ENCODE results near the gene NMNAT1. TPM values are rescaled to one million over a fixed set of nuclear protein-coding genes. Genes with fewer than 3 reads are reported as not detected.

The NMNAT1 gene
- total RNA-seq (2022; extraction: Qiagen RNA extraction; ENCODE audit: low read depth) = 1.7 to 2.8 TPM (median 2.6 TPM) in 5 replicates

DNA sequence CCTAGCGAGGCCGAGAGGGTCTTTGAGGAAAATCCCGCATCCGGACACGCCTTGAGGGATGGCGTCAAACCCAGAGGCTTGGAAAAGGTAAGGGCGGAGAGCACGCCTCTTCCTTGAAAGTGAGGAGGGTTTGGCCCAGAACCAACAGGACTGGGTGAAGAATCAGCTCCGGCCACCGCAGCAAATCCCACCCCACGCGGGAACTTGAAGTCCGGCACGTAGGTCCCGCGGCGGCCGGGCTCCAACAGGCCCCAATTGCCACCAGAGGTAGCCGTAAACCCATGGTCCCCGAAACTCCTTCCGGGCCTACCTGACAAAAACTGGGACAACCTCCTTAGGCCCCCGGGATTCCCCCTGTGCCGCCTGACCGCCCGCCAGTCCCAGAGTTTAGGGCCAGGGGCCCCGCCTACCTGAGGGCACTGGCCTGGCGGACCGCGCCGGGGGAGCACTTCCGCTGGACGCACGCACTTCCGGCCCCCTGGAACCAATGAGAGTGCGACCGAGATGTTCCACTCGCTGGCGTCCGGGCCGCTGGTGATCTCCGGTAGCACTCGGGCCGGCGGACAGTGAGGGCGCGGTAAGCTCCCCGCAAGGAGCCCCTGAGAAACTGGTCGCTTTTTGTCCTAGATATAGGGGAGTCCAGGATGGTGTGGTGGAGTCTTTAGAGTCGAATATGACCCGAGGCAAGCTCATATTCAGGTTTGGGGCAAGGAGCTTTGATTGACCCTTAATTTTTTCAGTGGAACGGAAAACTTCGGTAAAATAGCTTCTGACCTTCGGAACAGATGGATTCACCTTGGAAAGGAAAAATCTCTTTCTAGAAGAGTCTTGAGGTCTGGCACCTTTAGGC is at the start of gene NMNAT1, which contains the start of gene LZIC:
NMNAT1 (plus strand) TSS at position 537 of the 850 bp plus-strand sequence. CDS start 28,599 bp downstream, outside the sequence.
LZIC (minus strand) TSS at position 453 of the 850 bp plus-strand sequence. CDS start 6,772 bp downstream, outside the sequence.

GRCh38 chr1:9910076-9910422 is 33.2 kb upstream of the NMNAT1 start, which contains the start of gene CTNNBIP1:
Gene CTNNBIP1, minus strand, starts transcription at chr1:9910269. Its CDS starts 38,205 bp downstream, at chr1:9872064.

GRCh38 chr1:9996624-9997582 is 53.6 kb downstream of the NMNAT1 start, which contains the start of gene RBP7:
Gene RBP7, plus strand, starts transcription at chr1:9997228. Its CDS starts 31 bp downstream, at chr1:9997259.

GRCh38 chr1:10032590-10033358 is 89.5 kb downstream of the NMNAT1 start, which contains the start of gene UBE4B:
Gene UBE4B, plus strand, starts transcription at chr1:10032958. Its CDS starts 713 bp downstream, at chr1:10033671.

Other genes starting within 250 kb of the NMNAT1 start
- gene CLSTN1, start 119.5 kb upstream of the NMNAT1 start, total RNA-seq (2022; extraction: Qiagen RNA extraction; ENCODE audit: low read depth) = 63.9 to 75.4 TPM (median 67.6 TPM) in 5 replicates
- gene CTNNBIP1, start 33.2 kb upstream of the NMNAT1 start, total RNA-seq (2022; extraction: Qiagen RNA extraction; ENCODE audit: low read depth) = 7.8 to 12.2 TPM (median 9.0 TPM) in 5 replicates
- gene LZIC, start 84 bp upstream of the NMNAT1 start, total RNA-seq (2022; extraction: Qiagen RNA extraction; ENCODE audit: low read depth) = 20.7 to 24.6 TPM (median 22.2 TPM) in 5 replicates
- 4.9 to 6.4 TPM (median 5.6 TPM) in 5 replicates for gene RBP7, start 53.8 kb downstream of the NMNAT1 start, total RNA-seq (2022; extraction: Qiagen RNA extraction; ENCODE audit: low read depth)
- gene UBE4B, start 89.5 kb downstream of the NMNAT1 start, total RNA-seq (2022; extraction: Qiagen RNA extraction; ENCODE audit: low read depth) = 11.4 to 17.6 TPM (median 14.9 TPM) in 5 replicates